ENCODE measurements around the gene CENPVL1. TPM values are rescaled to one million over a fixed set of nuclear protein-coding genes. Genes with fewer than 3 reads are reported as not detected.

The CENPVL1 gene
- total RNA-seq, 2 donors from 2014 or later: not detected

DNA sequence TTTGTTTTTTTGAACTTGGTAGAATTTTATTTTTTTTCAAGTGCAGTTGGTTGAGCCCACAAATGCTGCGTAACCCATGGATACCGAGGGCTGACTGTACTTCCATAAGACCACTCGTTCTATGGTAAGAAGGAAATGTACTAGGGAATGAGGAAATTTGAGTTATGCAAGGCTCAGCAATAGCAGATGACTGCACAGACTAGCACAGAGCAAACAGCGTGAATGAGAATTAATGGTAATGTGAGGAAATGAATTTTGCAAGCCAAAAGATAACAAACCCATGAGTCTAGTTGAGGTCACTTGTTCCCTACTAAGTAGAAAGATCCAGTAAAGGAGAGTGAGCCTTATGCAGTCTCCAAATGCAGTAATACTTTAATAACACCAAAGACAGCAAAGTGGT, 50.3 kb downstream of the CENPVL1 start:
- DNase-seq (ENCODE audit: low spot score in 2 of 2) (no peak), ATAC-seq (no peak)
- Mint-ChIP-seq H3K27ac (no peak overlapping the region), H3K9me3 (no peaks in the 10 kb centered on the region), H3K36me3 (no peaks in the 10 kb centered on the region)

Other genes with a start within 250 kb of the CENPVL1 start
- gene NUDT11, start 213.9 kb upstream of the CENPVL1 start, total RNA-seq: 1 to 10 TPM in 1 of 2 donors, under 1 TPM in 1; 0.75 to 1.3 TPM
- gene CENPVL3, start 91.6 kb upstream of the CENPVL1 start, total RNA-seq: not detected
- not detected for gene CENPVL2, start 27.7 kb upstream of the CENPVL1 start, total RNA-seq
- 1 to 10 TPM; 7.4 to 9.6 TPM for gene GSPT2, start 32.9 kb downstream of the CENPVL1 start, total RNA-seq
- 10 to 100 TPM; 32.4 to 65.1 TPM for gene MAGED1, start 183.1 kb downstream of the CENPVL1 start, total RNA-seq